BLaER1 treated with 17β-estradiol and CSF1 and Interleukin-3, amounts not matched to agents 10 nM and 100 nM (cell line): Measurements from ENCODE around the gene DAB2.
A peak's percentile ranks its signal among the peaks of the same experiment; 100 is the strongest.

Source experiments
- H3K27ac ChIP-seq, 11 experiments: shearing (Covaris generic); formaldehyde crosslinking; 2 replicates each; pipeline ENCODE4 v1.8.1; 2022
- H3K27me3 ChIP-seq, 11 experiments: shearing (Covaris generic); formaldehyde crosslinking; 2 replicates each; pipeline ENCODE4 v1.8.1; 2022
- H3K36me3 ChIP-seq, 11 experiments: shearing (Covaris generic); formaldehyde crosslinking; 2 replicates each; pipeline ENCODE4 v1.8.1; 2022
- H3K4me1 ChIP-seq, 10 experiments: shearing (Covaris generic); formaldehyde crosslinking; 2 replicates each; pipeline ENCODE4 v1.8.1; 2022
- H3K4me2 ChIP-seq, 11 experiments: shearing (Covaris generic); formaldehyde crosslinking; 2 replicates each; pipeline ENCODE4 v1.8.1; 2022
- H3K4me3 ChIP-seq, 10 experiments: shearing (Covaris generic); formaldehyde crosslinking; 2 replicates each; pipeline ENCODE4 v1.8.1; 2022
- H3K9ac ChIP-seq, 11 experiments: shearing (Covaris generic); formaldehyde crosslinking; 2 replicates each; pipeline ENCODE4 v1.8.1; 2022
- H3K9me3 ChIP-seq, 11 experiments: shearing (Covaris generic); formaldehyde crosslinking; replicated peaks in 1 of 11; 2 replicates each; pipeline ENCODE4 v1.8.1; 2022
- H4K20me1 ChIP-seq, 11 experiments: shearing (Covaris generic); formaldehyde crosslinking; 2 replicates each; pipeline ENCODE4 v1.8.1; 2022
- Cebpa-rat ChIP-seq, 11 experiments: shearing (Covaris generic); IDR thresholded peaks; 2 replicates each; pipeline ENCODE4 v1.8.1; 2022

DAB2 gene

GRCh38 chr5:39424736-39425637 lies at the start of gene DAB2:
TSS of gene DAB2 (minus strand) at chr5:39424980. CDS start at chr5:39394320, 30,660 bp downstream.
- no peak for TF ChIP-seq Cebpa-rat (IDR thresholded peaks at IDR 0.05)
- H3K27me3 ChIP-seq: peaks cover 0 to 11% (median 0%) of the 10 kb centered on the region in 11 experiments; a peak in 5 of 22 replicates
- peak within 1 kb of the TSS; percentile 49 to 93 (median 78); a peak in 20 of 22 replicates for H3K27ac ChIP-seq
- H3K36me3 ChIP-seq: peaks cover 0 to 41% (median 0%) of the 10 kb centered on the region in 11 experiments; a peak in 4 of 22 replicates
- H3K9ac ChIP-seq: peak within 1 kb of the TSS; percentile 73 to 98 (median 81)
- peak within 1 kb of the TSS; percentile 72 to 98 (median 84) for H3K4me2 ChIP-seq
- H3K9me3 ChIP-seq: no peaks in the 10 kb centered on the region
- H3K4me3 ChIP-seq: peak within 1 kb of the TSS; percentile 61 to 82 (median 72)
- peaks cover 0 to 32% (median 0%) of the 10 kb centered on the region in 11 experiments; a peak in 3 of 22 replicates for H4K20me1 ChIP-seq
- H3K4me1 ChIP-seq: peaks cover 31 to 67% (median 48%) of the 10 kb centered on the region in 10 experiments

- no peaks in the 10 kb centered on the region for H3K9me3 ChIP-seq
- no peak for TF ChIP-seq Cebpa-rat (IDR thresholded peaks at IDR 0.05)
- H3K4me1 ChIP-seq: peaks cover 0 to 91% (median 6%) of the 10 kb centered on the region in 10 experiments; a peak in 10 of 20 replicates
- H3K27me3 ChIP-seq: no peaks in the 10 kb centered on the region
- peak overlapping the region in 2 of 11 experiments; percentile 88 to 93; a peak in 2 of 22 replicates for H3K4me2 ChIP-seq
- no peak overlapping the region for H3K4me3 ChIP-seq
- H3K9ac ChIP-seq: no peak overlapping the region
- H4K20me1 ChIP-seq: no peaks in the 10 kb centered on the region
- no peak overlapping the region for H3K27ac ChIP-seq
- H3K36me3 ChIP-seq: no peaks in the 10 kb centered on the region
Measured at GRCh38 chr5:39473156-39473775, 48.5 kb upstream of the DAB2 start.

GRCh38 chr5:39471836-39472508 lies 47.2 kb upstream of the DAB2 start:
- peaks cover 0 to 96% (median 6%) of the 10 kb centered on the region in 10 experiments; a peak in 10 of 20 replicates for H3K4me1 ChIP-seq
- H4K20me1 ChIP-seq: no peaks in the 10 kb centered on the region
- no peak for TF ChIP-seq Cebpa-rat (IDR thresholded peaks at IDR 0.05)
- H3K36me3 ChIP-seq: no peaks in the 10 kb centered on the region
- no peaks in the 10 kb centered on the region for H3K9me3 ChIP-seq
- H3K9ac ChIP-seq: no peak overlapping the region
- no peaks in the 10 kb centered on the region for H3K27me3 ChIP-seq
- H3K27ac ChIP-seq: peak overlapping the region in 2 of 11 experiments; percentile 97; a peak in 3 of 22 replicates
- H3K4me3 ChIP-seq: no peak overlapping the region
- H3K4me2 ChIP-seq: peak overlapping the region in 2 of 11 experiments; percentile 88 to 93; a peak in 4 of 22 replicates

GRCh38 chr5:39470811-39471210 lies 46.0 kb upstream of the DAB2 start:
- Histone ChIP-seq H3K36me3 (no peaks in the 10 kb centered on the region), H3K9ac (peak overlapping the region in 3 of 11 experiments; percentile 58 to 68 (median 58); a peak in 4 of 22 replicates), H3K27me3 (no peaks in the 10 kb centered on the region), H3K4me3 (peak overlapping the region in 1 of 10 experiments; percentile 1; a peak in 1 of 20 replicates), H3K4me1 (peaks cover 0 to 94% (median 6%) of the 10 kb centered on the region in 10 experiments; a peak in 10 of 20 replicates), H3K9me3 (no peaks in the 10 kb centered on the region), H3K27ac (peak overlapping the region in 4 of 11 experiments; percentile 70 to 97 (median 96); a peak in 7 of 22 replicates), H3K4me2 (peak overlapping the region in 4 of 11 experiments; percentile 57 to 93 (median 83); a peak in 7 of 22 replicates), H4K20me1 (no peaks in the 10 kb centered on the region)
- TF ChIP-seq Cebpa-rat (IDR thresholded peaks at IDR 0.05): no peak

GRCh38 chr5:39469777-39470415 lies 45.1 kb upstream of the DAB2 start:
- peak overlapping the region in 4 of 11 experiments; percentile 70 to 97 (median 96); a peak in 8 of 22 replicates for H3K27ac ChIP-seq
- H3K4me2 ChIP-seq: peak overlapping the region in 6 of 11 experiments; percentile 4 to 93 (median 68); a peak in 10 of 22 replicates
- H4K20me1 ChIP-seq: no peaks in the 10 kb centered on the region
- H3K9ac ChIP-seq: peak overlapping the region in 3 of 11 experiments; percentile 58 to 68 (median 58); a peak in 5 of 22 replicates
- no peaks in the 10 kb centered on the region for H3K36me3 ChIP-seq
- peaks cover 0 to 94% (median 6%) of the 10 kb centered on the region in 10 experiments; a peak in 10 of 20 replicates for H3K4me1 ChIP-seq
- H3K27me3 ChIP-seq: no peaks in the 10 kb centered on the region
- TF ChIP-seq Cebpa-rat (IDR thresholded peaks at IDR 0.05): no peak
- H3K4me3 ChIP-seq: peak overlapping the region in 1 of 10 experiments; percentile 1; a peak in 1 of 20 replicates
- H3K9me3 ChIP-seq: no peaks in the 10 kb centered on the region

GRCh38 chr5:39469176-39469575 lies 44.4 kb upstream of the DAB2 start:
- Histone ChIP-seq H3K27ac (peak overlapping the region in 4 of 11 experiments; percentile 70 to 97 (median 96); a peak in 8 of 22 replicates), H3K9me3 (no peaks in the 10 kb centered on the region), H3K4me2 (peak overlapping the region in 4 of 11 experiments; percentile 57 to 93 (median 83); a peak in 8 of 22 replicates), H4K20me1 (no peaks in the 10 kb centered on the region), H3K9ac (peak overlapping the region in 4 of 11 experiments; percentile 27 to 68 (median 58); a peak in 5 of 22 replicates), H3K4me1 (peaks cover 0 to 94% (median 6%) of the 10 kb centered on the region in 10 experiments; a peak in 10 of 20 replicates), H3K4me3 (no peak overlapping the region), H3K27me3 (no peaks in the 10 kb centered on the region), H3K36me3 (no peaks in the 10 kb centered on the region)
- no peak for TF ChIP-seq Cebpa-rat (IDR thresholded peaks at IDR 0.05)

- TF ChIP-seq Cebpa-rat (IDR thresholded peaks at IDR 0.05): peak in 1 of 11 experiments; percentile 20; a peak in 1 of 22 replicates
- H3K27ac ChIP-seq: peak overlapping the region in 7 of 11 experiments; percentile 6 to 97 (median 76); a peak in 10 of 22 replicates
Measured at GRCh38 chr5:39466846-39467245, 42.1 kb upstream of the DAB2 start.

More at GRCh38 chr5:39466846-39467245, 42.1 kb upstream of the DAB2 start:
- no peaks in the 10 kb centered on the region for H3K9me3 ChIP-seq
- H3K9ac ChIP-seq: peak overlapping the region in 4 of 11 experiments; percentile 24 to 80 (median 78); a peak in 5 of 22 replicates
- no peaks in the 10 kb centered on the region for H3K36me3 ChIP-seq
- no peaks in the 10 kb centered on the region for H4K20me1 ChIP-seq
- H3K4me1 ChIP-seq: peaks cover 0 to 98% (median 6%) of the 10 kb centered on the region in 10 experiments; a peak in 10 of 20 replicates
- no peaks in the 10 kb centered on the region for H3K27me3 ChIP-seq
- peak overlapping the region in 5 of 11 experiments; percentile 18 to 93 (median 78); a peak in 8 of 22 replicates for H3K4me2 ChIP-seq
- no peak overlapping the region for H3K4me3 ChIP-seq
